ENCODE measurements around the gene PCMTD2.
A peak's percentile ranks its signal among the peaks of the same experiment; 100 is the strongest.

PCMTD2 gene

DNA sequence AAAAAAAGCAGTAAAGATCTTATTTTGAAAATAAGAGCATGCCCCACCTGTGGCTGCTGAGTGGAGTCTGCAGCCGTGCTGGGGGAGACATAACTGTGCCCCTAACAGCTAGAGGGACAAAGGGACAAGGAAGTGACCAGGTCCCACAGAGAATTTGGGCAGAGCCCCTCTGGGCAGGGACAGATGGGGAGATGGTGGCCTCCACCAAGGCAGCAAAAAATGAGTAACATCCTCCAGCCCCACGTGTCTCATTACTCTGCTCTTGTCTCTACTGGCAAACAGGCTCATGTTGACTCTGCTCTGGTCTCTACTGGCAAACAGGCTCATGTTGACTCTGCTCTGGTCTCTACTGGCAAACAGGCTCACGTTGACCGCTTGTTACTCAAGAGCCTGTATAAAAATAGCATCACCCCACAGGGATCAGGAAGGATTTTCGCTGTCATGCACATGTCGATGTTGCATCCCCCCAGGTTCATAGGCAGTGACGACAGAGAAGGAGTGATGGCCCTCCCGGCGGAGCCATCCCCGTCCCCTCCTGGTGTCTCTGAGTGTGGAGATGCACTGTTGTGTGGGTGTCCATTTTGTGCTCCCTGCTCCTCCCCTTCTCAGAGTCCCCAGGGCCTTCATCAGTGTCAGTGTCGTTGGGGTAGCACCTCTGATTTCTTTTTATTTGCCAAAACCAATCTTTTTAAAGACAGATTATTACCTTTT lies 17.3 kb upstream of the PCMTD2 start:
- H3K27me3 ChIP-seq, result no peaks in the 10 kb centered on the region
- no peak overlapping the region for H3K9ac ChIP-seq
- no peak overlapping the region for H3K27ac ChIP-seq
- no peaks in the 10 kb centered on the region for H3K9me3 ChIP-seq
- peaks cover 27% of the 10 kb centered on the region for H3K4me1 ChIP-seq
- H3K4me3 ChIP-seq, result no peak overlapping the region
- no peaks in the 10 kb centered on the region for H4K20me1 ChIP-seq
- no peak for TF ChIP-seq Cebpa-rat (IDR thresholded peaks at IDR 0.05)
- H3K4me2 ChIP-seq, result peak overlapping the region; percentile 60
- H3K36me3 ChIP-seq, result no peaks in the 10 kb centered on the region

DNA sequence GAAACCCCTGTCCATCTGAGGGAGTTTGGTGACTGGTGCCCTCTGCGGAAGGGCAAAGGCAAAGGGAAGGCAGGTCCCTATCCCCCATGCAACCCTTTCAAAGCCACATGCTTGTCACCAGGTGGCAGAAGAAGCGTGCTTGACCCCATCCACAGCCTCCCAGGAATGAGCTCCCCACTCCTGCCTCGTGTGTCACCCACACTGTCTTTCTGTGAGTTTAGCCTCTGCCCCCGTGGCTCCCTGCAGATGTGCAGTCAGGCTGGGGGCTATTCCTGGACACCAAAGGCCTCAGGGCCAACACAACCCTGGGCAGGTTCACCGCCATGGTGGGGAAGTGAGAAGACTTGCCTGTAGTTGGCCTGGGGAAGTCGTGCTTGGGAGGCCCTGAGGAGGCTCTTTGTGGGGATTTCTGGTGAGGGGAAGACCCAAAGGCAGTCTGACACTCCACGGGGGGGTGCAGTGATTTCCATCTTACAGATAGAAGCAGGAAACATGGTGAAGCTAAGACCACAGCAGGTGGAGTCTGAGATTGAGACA lies 16.6 kb upstream of the PCMTD2 start:
- H3K9me3 ChIP-seq, result no peaks in the 10 kb centered on the region
- H3K4me1 ChIP-seq, result peaks cover 27% of the 10 kb centered on the region
- H3K27ac ChIP-seq, result no peak overlapping the region
- no peak overlapping the region for H3K9ac ChIP-seq
- no peak for TF ChIP-seq Cebpa-rat (IDR thresholded peaks at IDR 0.05)
- H3K36me3 ChIP-seq, result no peaks in the 10 kb centered on the region
- H3K4me2 ChIP-seq, result peak overlapping the region; percentile 60
- H3K27me3 ChIP-seq, result no peaks in the 10 kb centered on the region
- no peaks in the 10 kb centered on the region for H4K20me1 ChIP-seq
- no peak overlapping the region for H3K4me3 ChIP-seq

DNA sequence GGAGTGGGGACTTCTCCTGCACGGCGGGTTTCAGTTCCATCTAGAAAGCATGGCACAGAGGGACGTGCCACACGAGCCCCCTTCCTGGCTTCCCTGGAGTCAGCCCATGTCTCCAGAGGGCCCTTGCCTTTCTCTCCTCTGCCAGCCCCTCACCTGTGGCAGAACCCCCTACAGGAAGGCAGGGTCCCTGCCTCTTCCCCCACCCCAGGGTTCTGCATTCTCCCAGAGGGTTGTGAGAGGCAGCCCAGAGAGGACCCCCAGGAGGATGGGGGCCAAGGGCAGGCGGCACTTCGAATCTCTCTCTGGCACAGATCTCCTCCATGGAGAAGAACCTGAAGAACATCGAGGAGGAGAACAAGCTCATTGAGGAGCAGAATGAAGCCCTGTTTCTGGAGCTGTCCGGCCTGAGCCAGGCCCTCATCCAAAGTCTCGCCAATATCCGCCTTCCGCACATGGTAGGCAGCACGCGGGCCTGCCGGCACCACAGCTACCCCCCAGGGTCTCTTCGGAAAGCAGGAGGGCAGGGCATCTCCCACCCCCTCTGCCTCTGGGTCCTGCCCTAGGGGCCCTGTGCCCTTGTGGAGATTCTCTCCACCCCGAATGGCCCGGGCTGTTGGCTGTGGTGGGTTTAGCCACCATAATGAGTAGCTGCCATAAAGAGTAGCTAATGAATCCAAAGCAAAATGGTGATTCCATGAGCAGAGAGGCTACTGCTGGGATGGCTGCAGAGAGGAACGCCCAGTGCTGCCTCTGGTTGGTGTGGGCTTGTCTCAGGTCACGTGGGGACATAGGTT lies 15.9 kb upstream of the PCMTD2 start:
- TF ChIP-seq Cebpa-rat (IDR thresholded peaks at IDR 0.05), result no peak
- Histone ChIP-seq H3K27me3 (no peaks in the 10 kb centered on the region), H3K27ac (no peak overlapping the region), H3K4me1 (peaks cover 30% of the 10 kb centered on the region), H3K36me3 (no peaks in the 10 kb centered on the region), H4K20me1 (no peaks in the 10 kb centered on the region), H3K4me2 (peak overlapping the region; percentile 60), H3K4me3 (no peak overlapping the region), H3K9me3 (no peaks in the 10 kb centered on the region), H3K9ac (no peak overlapping the region)

DNA sequence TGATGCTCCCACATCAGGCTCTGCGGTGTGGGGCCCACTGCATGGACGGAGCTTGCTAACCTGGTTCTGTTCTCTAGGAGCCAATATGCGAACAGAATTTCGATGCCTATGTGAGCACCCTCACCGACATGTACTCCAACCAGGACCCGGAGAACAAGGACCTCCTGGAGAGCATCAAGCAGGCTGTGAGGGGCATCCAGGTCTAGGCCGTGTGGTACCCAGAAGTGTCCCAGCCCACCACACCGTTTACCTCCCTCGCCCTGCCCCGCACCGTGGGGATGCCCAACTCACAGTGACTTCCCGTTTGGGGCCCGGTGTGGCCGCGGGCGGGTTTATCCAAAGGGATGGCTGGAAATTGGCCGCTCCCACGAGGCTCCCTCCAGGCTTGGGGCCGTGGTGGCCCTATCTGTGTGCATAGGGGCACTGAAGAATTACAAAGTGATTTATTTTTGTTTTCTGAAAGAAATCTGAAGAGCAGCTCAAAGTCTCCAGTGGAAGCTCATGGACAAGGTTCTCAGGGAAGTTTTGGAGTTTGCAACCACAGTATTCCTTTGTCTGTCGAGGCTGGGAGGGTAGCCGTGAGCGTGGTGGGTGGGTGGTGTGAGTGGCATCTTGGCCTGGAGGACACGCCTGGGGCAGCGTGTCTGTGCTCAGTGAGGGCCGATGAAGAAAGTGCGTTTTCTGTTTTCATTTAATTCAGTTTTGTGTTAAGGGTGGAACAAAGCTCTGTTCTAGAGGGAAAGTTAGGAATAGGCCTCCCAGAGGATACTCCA lies 15.1 kb upstream of the PCMTD2 start:
- Histone ChIP-seq H3K27me3 (no peaks in the 10 kb centered on the region), H3K9ac (no peak overlapping the region), H3K4me1 (peaks cover 38% of the 10 kb centered on the region), H3K36me3 (no peaks in the 10 kb centered on the region), H3K4me3 (no peak overlapping the region), H3K4me2 (no peak overlapping the region), H3K27ac (no peak overlapping the region), H3K9me3 (no peaks in the 10 kb centered on the region), H4K20me1 (no peaks in the 10 kb centered on the region)
- no peak for TF ChIP-seq Cebpa-rat (IDR thresholded peaks at IDR 0.05)

DNA sequence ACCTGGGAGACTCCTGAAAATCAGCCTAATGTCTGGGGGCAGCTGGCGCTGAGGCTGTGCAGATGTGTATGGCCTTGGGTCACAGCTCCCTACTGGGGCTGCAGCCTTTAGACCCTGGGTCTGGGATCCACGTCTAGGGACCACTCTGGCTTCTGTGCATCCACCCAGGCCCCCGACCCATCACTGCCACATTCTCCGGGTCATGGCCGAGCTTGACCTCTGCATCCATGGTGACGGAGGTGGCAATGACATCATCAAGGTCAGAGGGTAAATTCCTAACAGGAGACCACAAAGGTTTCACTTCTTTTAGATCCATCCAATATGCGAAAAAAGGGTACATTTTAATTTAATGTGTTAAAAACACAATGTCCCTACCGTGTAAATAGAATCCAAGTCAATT lies 14.5 kb upstream of the PCMTD2 start:
- Histone ChIP-seq H3K4me2 (no peak overlapping the region), H3K27me3 (no peaks in the 10 kb centered on the region), H3K4me3 (no peak overlapping the region), H3K4me1 (peaks cover 40% of the 10 kb centered on the region), H3K27ac (no peak overlapping the region), H3K9ac (no peak overlapping the region), H3K36me3 (no peaks in the 10 kb centered on the region), H3K9me3 (no peaks in the 10 kb centered on the region), H4K20me1 (no peaks in the 10 kb centered on the region)
- no peak for TF ChIP-seq Cebpa-rat (IDR thresholded peaks at IDR 0.05)

DNA sequence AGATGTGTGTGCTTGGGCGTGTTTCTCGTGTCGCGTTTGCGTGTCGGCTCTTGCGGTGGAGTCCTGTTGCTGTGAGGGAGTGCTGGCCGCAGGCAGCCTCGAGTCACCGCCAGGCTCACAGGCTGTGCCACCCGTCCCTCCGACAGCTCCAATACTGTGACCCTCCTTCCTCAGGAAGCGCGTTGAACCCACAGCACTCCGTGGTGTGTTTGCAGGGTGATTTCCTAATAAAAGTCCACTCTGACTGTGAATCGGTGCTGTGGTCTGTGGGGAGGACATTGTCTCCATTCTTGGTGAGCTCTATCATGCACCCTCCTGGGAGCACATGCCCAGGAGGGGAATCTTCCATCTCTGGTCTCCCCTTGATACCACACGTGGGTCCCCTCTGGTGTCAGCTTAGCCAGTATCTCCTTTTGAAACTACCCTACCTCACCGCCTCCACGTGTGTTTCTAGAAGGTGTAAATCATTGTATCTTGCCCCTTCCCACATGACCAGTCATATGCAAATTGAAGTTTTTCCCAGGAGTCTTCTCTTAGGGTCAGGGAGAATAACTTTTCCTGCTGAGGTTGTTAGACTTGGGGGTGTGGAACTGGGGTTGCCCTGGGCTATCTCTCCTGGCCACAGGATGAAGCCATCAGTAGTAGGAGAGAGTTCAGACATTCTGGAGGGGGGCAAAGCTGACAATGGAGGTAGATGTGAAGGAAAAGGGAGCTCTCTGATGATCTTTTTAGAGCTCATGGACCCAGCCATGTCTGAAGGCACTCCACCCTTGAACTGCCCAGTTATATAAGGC lies 13.3 kb upstream of the PCMTD2 start:
- Histone ChIP-seq H3K4me1 (peaks cover 40% of the 10 kb centered on the region), H3K4me2 (no peak overlapping the region), H3K9ac (no peak overlapping the region), H3K27ac (no peak overlapping the region), H3K4me3 (no peak overlapping the region), H3K27me3 (no peaks in the 10 kb centered on the region), H3K9me3 (no peaks in the 10 kb centered on the region), H3K36me3 (no peaks in the 10 kb centered on the region), H4K20me1 (no peaks in the 10 kb centered on the region)
- TF ChIP-seq Cebpa-rat (IDR thresholded peaks at IDR 0.05), result no peak

DNA sequence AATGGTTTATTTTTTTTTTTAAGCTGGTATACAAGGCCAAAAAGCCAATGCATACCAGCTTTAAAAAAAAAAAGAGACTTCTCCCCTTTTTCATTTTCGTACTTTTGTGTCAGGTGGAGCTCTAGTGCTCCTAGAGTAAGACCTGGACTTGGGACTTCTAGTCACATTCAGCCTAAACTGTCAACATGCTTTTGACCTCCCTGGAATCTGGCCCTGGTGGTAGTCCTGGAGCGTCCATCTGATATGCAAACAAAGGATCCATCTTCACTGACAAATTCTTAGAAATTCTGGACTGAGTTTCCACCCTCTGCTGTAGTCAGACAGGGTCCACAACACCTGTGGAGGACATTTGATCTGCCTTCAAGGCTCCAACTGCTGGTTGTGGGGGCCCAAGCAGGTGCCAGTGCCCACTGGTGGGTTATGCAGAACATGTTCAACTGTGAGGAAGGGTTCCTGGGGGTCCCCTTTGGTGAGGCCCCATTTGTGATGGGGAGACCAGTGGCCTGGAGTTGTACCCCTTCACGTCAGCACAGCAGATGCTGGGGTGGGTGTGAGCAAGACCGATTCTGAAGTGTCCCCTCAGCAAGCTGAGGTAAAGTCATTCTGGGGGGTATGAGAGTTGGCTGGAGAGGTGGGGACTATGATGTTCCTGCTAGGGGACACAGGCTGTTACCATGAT lies 12.6 kb upstream of the PCMTD2 start:
- H3K36me3 ChIP-seq, result no peaks in the 10 kb centered on the region
- H3K27ac ChIP-seq, result no peak overlapping the region
- H3K27me3 ChIP-seq, result no peaks in the 10 kb centered on the region
- H4K20me1 ChIP-seq, result no peaks in the 10 kb centered on the region
- peaks cover 37% of the 10 kb centered on the region for H3K4me1 ChIP-seq
- H3K9ac ChIP-seq, result no peak overlapping the region
- H3K4me2 ChIP-seq, result no peak overlapping the region
- no peaks in the 10 kb centered on the region for H3K9me3 ChIP-seq
- H3K4me3 ChIP-seq, result no peak overlapping the region
- TF ChIP-seq Cebpa-rat (IDR thresholded peaks at IDR 0.05), result no peak

DNA sequence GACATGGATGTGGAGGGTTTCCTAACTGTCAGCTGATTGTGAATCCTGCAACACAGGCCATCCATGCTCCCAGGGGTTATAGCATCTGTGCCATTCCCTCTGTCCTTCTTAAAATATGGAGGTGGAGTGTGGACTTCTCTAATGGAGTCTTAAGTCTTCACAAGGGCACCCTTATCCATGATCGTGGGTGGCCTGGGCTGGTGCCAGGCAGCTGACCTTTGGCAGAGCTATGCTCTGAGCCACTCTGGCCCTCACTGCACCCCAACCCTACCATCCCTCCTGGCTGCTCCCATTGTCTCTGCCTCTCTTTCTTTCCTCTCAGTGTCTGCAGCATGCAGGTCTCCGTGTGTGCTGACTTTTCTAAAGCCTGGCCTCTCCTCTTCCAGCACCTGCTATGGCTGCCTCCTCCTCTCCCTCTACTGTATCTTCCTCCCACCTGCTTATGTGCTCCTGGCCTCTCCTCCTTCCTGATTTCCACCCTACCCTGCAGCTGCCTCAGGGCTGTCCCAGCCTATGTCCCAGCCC lies 11.2 kb upstream of the PCMTD2 start:
- Histone ChIP-seq H3K4me2 (peak overlapping the region; percentile 49; the same call in 1 of the 2 replicates), H3K9ac (no peak overlapping the region), H4K20me1 (no peaks in the 10 kb centered on the region), H3K36me3 (no peaks in the 10 kb centered on the region), H3K27me3 (no peaks in the 10 kb centered on the region), H3K9me3 (no peaks in the 10 kb centered on the region), H3K27ac (no peak overlapping the region), H3K4me1 (peaks cover 23% of the 10 kb centered on the region), H3K4me3 (no peak overlapping the region)
- TF ChIP-seq Cebpa-rat (IDR thresholded peaks at IDR 0.05), result no peak
